GM19455 (cell line): ENCODE results near the gene TDRD7.
"Not testable (repeated sequence)": the region's sequence is repeated elsewhere in the genome, so short reads cannot be mapped to it uniquely, and the experiment has no call there.

ENCODE experiments used
- ATAC-seq: cut with Tn5 transposase; IDR thresholded peaks from one replicate; pipeline ENCODE4 v1.9.1; 2021; ENCODE audit not compliant: unreplicated experiment

TDRD7 gene

DNA sequence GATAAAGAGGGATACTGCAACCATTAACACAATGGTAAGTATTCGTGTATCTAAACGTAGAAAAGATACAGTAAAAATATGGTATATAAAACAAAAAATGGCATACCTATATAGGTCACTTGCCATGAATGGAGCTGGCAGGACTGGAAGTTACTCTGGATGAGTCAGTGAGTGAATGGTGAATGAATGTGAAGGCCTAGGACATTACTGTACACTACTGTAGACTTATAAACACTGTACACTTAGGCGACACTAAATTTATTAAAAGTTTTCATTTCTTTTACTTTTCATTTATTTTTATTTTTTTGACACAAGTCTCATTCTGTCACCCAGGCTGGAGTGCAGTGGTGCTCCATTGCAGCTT, 14.1 kb downstream of the TDRD7 start:
- no peak for ATAC-seq

DNA sequence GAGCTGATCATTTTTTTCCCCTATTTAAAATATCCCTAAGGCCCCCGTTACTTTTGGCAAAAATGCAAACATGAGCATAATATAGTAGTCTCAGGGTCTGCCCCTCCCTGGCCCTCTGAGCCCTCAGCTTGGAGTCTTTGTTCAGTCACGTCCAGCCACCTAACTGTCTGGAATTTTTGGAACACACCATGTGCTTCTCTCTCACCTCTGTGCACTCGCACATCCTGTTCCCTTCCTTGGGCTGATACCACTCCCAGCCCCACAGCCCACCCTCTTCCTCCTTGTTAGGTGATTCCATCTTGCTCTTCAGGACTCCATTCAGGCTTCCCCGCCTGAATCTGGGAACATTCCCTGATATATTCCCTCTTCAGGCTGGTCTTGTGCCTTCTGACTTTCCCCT, 16.0 kb downstream of the TDRD7 start:
- ATAC-seq: no peak

GRCh38 chr9:97430316-97431043, 18.6 kb downstream of the TDRD7 start:
- no peak for ATAC-seq

GRCh38 chr9:97431044-97431441, 19.1 kb downstream of the TDRD7 start:
- no peak for ATAC-seq

- ATAC-seq: no peak
Observed at GRCh38 chr9:97431549-97432143, 19.8 kb downstream of the TDRD7 start.

DNA sequence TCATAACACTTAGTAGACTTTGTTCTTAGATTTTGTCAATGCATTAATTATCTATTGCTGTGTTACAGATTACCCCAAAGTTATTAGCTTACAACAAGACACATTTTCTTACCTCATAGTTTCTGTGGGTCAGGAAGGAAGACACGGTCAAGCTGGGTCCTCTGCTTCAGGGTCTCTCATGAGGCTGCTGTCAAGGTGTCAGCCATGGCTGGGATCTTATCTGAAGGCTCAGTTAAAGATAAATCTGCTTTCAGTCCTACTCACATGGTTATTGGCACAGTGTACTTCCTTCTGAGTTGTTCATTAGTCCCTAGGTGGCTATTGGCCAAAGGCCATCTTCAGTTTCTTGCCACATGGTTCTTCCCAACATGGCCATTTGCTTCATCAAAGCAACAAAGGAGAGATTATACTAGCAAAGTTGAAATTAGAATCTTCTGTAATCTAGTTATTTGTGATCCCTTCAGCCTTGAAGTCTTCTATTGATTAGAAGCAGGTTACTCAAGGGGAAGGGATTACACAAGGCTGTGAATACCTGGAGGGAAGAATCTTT, 25.2 kb downstream of the TDRD7 start:
- no peak for ATAC-seq

- ATAC-seq: no peak
Observed at GRCh38 chr9:97438257-97438656, 26.4 kb downstream of the TDRD7 start.

- ATAC-seq: no peak
Observed at GRCh38 chr9:97438666-97439065, 26.8 kb downstream of the TDRD7 start.

- ATAC-seq: no peak
Observed at GRCh38 chr9:97440160-97440559, 28.3 kb downstream of the TDRD7 start.

- no peak for ATAC-seq
Observed at GRCh38 chr9:97441729-97442128, 29.8 kb downstream of the TDRD7 start.

DNA sequence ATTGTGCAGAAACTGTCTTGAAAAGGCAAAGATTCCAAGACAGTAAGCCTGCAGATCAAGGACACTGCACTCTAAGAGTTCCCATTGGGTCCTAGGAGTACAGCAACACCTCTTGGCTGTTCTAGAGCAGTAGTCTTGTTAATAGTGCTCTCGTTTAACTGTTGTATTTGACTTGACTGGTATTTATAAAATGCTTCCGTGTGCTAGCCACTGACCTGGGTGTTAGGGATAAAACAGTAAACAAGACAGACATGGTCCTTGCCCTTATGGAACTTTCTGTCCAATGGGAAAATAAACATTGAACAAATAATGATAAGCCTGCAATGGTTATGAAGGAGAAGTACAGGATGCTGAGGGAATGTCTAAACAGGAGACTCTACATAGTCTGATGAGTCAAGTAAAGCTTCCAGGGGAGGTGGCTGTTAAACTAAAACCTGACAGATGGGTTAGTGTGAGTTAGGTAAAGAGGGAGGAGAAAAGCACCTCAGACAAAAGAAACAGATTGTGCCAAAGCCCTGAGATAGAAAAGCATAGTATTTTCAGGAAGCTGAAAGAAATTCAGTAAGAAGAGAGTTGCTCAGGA, 33.3 kb downstream of the TDRD7 start:
- no peak for ATAC-seq

DNA sequence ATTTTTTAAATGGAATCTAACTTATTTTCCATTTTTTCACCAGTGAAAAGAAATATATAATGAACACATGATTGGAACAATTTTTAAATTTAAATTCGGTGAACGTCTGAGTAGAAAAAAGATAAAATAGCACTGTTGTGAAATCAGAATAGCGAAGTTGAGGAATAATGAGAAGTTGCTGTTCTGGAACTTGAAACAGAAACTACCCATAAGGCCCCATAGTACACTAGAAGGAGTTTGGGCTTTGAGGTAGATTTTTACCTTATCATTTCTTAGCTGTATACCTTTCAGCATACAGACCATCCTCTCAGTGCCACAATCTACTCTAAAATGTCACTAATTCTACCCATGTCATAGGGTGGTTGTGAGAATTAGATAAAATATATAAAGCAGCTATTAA, 35.1 kb downstream of the TDRD7 start:
- no peak for ATAC-seq

GRCh38 chr9:97453573-97453972, 41.7 kb downstream of the TDRD7 start:
- not testable (repeated sequence) for ATAC-seq

DNA sequence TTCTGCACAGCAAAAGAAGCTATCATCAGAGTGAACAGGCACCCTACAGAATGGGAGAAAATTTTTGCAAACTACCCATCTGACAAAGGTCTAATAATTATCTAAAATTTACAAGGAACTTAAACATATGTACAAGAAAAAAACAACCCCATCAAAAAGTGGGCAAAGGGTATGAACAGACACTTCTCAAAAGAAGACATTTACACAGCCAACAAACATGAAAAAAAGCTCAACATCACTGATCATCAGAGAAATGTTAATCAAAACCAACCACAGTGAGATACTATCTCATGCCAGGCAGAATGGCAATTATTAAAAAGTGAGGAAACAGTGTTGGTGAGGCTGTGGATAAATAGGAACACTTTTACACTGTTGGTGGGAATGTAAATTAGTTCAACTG, 44.9 kb downstream of the TDRD7 start:
- not testable (repeated sequence) for ATAC-seq

DNA sequence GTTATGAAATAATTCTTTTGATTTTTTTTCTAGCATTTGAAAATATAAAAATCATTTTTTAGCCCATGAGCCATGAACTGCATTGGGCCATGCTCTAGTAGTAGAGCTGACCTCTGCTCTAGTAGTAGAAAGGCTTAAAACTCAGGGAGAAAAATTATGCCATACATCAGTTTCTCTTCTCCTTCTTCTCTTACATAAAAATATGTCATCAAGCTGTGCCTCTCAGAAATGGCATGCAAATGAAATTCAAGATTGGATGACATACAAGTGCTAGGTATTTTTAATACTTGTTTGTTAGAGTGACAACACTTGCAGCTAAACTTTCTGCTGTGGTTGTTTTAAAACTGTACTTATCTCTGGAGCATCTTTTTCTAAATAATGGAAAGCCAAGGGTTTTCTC, 47.4 kb downstream of the TDRD7 start:
- ATAC-seq: no peak

GRCh38 chr9:97462159-97462558, 50.3 kb downstream of the TDRD7 start:
- ATAC-seq: no peak

GRCh38 chr9:97462914-97463313, 51.0 kb downstream of the TDRD7 start:
- no peak for ATAC-seq

GRCh38 chr9:97468658-97469448, 57.0 kb downstream of the TDRD7 start:
- peak; percentile 78 for ATAC-seq

GRCh38 chr9:97470076-97470475, 58.2 kb downstream of the TDRD7 start:
- no peak for ATAC-seq

GRCh38 chr9:97473717-97474116, 61.8 kb downstream of the TDRD7 start:
- ATAC-seq: no peak

GRCh38 chr9:97474372-97474925, 62.6 kb downstream of the TDRD7 start:
- ATAC-seq: no peak
